GM12865 (cell line): ENCODE measurements around the gene OLFM2.
A peak's percentile ranks its signal among the peaks of the same experiment; 100 is the strongest.

Experiments
- DNase-seq: peaks from one replicate; pipeline ENCODE4 v3.0.0; 2010; ENCODE audit warnings: low read depth
- H3K4me3 ChIP-seq: 2 replicates; pipeline ENCODE4 v1.5.1; 2011; ENCODE audit warnings: mild to moderate bottlenecking, low read depth, low read length, control low read depth
- TF ChIP-seq, protein P1 (sequence below): IDR thresholded peaks from 2 replicates; pipeline ENCODE4 v1.5.1; 2011; ENCODE audit warnings: low read length, control low read depth, low read depth, inconsistent platforms; ENCODE audit not compliant: insufficient read depth; ENCODE audit errors: missing control alignments

OLFM2 gene

DNA sequence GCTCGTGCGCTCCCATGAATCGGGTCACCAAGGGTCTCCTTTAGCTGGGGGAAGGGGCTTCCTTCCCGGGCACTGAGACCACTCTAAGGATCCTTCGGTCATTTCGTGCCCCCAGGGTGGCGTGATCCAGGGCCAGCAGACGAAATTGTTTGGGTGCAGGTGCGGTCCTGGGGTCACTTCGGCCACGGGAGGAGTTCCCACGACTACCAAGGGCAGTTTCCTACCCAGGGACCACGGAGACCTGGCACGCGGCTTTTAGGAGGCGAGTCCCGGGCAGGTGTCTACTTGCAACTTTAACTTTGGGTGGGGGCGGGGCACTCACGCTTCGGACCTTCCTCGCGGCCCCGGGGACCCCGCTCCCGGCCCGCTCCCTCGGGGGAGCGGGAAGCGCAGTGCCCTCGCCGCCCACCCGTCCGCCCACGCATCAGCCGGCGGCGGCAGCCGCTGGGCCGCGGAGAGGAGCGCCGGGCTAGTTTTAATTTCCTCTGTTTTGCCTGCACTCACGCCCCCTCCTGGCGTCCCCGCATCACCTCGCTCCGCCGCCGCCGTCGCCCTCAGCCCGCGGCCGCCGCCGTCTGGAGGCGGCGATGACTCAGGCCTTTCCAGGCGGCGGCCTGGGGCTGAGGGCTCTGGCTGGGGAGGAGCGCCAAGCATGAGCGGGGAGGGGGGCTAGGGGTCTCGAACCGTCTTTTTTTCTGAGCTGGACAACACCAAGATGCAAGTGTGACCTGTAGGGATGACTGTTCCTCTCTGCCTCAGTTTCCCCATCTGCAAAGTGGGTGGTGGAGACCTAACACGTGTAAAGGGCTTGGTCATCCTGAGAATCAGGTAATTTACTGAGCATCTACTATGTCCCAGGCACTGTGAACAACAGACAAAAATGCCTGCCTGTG lies 21.8 kb downstream of the OLFM2 start:
- peak; percentile 74 for DNase-seq
- TF ChIP-seq, protein P1, sequence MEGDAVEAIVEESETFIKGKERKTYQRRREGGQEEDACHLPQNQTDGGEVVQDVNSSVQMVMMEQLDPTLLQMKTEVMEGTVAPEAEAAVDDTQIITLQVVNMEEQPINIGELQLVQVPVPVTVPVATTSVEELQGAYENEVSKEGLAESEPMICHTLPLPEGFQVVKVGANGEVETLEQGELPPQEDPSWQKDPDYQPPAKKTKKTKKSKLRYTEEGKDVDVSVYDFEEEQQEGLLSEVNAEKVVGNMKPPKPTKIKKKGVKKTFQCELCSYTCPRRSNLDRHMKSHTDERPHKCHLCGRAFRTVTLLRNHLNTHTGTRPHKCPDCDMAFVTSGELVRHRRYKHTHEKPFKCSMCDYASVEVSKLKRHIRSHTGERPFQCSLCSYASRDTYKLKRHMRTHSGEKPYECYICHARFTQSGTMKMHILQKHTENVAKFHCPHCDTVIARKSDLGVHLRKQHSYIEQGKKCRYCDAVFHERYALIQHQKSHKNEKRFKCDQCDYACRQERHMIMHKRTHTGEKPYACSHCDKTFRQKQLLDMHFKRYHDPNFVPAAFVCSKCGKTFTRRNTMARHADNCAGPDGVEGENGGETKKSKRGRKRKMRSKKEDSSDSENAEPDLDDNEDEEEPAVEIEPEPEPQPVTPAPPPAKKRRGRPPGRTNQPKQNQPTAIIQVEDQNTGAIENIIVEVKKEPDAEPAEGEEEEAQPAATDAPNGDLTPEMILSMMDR, result peak; percentile 52
- H3K4me3 ChIP-seq, result peak overlapping the region; percentile 3

GRCh38 chr19:9914001-9914314 lies 22.4 kb downstream of the OLFM2 start:
- H3K4me3 ChIP-seq, result no peak overlapping the region; the same call in 1 of the 2 replicates
- no peak for DNase-seq
- TF ChIP-seq, protein P1, result no peak

DNA sequence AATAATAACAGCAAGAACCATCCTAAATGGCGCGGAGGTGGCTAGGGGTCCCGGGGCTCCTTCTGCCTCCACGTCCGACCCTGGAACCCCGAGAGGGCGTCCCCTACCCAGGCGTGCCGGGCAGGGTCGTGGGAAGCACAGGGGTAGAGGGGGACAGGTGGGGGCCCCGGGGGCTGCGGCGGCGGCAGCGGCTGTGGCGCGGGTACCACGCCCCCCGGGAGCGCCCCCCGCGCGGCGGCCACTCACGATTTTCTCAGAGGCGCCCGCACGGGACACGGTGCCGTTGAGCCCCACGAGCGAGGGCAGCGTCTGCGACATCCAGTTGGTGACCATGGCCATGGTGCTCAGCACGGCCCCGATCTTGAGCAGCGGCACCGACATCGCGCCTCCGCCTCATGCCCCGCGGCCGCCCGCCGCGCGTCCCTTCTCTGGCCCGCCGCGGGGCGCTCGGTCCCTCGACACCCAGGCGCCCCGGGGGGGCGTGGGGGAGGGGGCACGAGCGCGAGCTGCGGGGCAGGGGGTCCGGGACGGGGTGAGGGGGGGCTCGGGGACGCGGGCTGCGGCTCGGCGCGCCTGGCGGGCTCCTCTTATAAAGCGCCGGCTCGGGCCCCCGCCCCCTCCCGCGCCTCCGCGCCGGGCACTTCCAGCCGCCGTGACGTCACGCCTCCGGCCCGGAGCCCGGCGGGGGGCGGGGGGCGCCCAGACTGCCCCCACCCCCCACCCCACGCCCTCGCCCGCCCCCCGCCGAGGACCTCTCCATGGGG lies 22.9 kb downstream of the OLFM2 start:
- H3K4me3 ChIP-seq, result no peak overlapping the region
- DNase-seq, result no peak
- TF ChIP-seq, protein P1, result no peak

DNA sequence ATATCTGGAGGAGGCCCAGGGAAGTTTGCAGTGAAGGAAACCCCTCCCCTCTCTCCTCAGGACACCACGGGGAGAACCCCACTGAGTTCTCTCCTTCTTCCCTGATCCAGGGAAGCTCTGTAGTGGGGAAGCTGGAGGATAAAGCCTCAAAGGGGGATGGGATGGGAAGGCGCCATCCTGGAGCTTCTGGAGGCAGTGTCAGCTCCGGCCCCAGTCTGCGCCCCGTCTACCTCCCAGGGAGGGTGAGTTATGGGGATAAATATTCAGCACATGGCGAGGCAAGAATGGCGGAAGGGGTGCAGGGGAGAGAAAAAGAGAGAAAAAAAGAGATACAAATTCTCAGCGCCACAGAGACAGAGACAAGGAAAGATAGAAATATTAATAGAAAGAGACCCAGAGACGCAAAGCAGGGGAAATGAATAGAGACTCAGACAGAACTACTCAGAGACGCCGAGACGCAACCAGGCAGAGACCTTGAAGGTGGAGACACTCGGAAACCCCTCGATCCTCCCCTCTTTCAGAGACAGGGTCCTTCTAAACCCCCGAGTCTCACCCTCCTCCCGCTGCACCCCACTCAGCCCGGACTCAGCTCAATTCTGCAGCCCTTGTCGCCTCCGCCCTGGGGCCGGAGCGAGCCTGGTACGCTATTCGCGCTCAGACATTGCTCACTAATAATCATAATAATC lies 23.6 kb downstream of the OLFM2 start:
- no peak for DNase-seq
- no peak overlapping the region for H3K4me3 ChIP-seq
- TF ChIP-seq, protein P1, result no peak

GRCh38 chr19:9911524-9912185 lies 24.7 kb downstream of the OLFM2 start:
- TF ChIP-seq, protein P1, result no peak

DNA sequence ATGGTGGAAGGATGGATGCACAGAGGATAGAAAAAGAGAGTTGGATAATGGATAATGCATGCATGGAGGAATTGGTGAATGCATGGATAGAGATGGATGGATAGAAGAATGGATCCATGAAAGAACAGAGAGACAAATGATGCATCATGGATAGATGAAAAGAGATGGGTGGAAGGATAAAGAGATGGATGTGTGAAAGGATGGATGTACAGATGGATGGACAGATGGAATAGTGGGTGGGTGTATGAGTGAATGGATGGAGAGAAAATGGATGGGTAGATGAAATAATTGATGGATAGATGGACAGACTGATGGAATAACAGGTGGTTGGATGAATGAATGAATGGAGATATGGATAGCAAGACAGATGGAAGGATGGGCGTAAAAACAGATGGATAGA lies 25.7 kb downstream of the OLFM2 start:
- TF ChIP-seq, protein P1, result no peak
- no peak overlapping the region for H3K4me3 ChIP-seq
- no peak for DNase-seq

More at GRCh38 chr19:9911524-9912185, 24.7 kb downstream of the OLFM2 start:
- no peak for DNase-seq
- no peak overlapping the region for H3K4me3 ChIP-seq
